HepG2 (cell line): Measurements from ENCODE around the gene ATRAID. TPM values are rescaled to one million over a fixed set of nuclear protein-coding genes. Genes with fewer than 3 reads are reported as not detected.

Experiments
- ATAC-seq: fragments of 200-7000 bp; cut with Tn5 transposase; 3 replicates; pipeline ENCODE4 v1.9.1; 2020; ENCODE audit warnings: mild to moderate bottlenecking, moderate library complexity
- BruUV-seq: library from RNA; stranded (reverse); fragments of 400-500 nt; replicated peaks from 2 replicates; lab custom pipeline; 2021; lab: Mats Ljungman, UMichigan
- CTCF ChIA-PET: fragments of 300-600 bp; formaldehyde crosslinking; extraction: SDS; loops from one replicate; lab custom pipeline; 2021; ENCODE audit warnings: low total read pairs, inconsistent platforms, low intra/inter-chr PET ratio; lab: Yijun Ruan, JAX
- POLR2A ChIA-PET: fragments of 350-600 bp; sonication (Branson Sonifier 250); formaldehyde crosslinking; loops from one replicate; lab custom pipeline; 2020; ENCODE audit warnings: antibody characterized with exemption, inconsistent platforms; lab: Yijun Ruan, JAX
- DNase-seq: peaks from one replicate; pipeline ENCODE4 v3.0.0-alpha.2; 2015; ENCODE audit warnings: low spot score
- FAIRE-seq: peaks from 3 replicates; lab custom pipeline; 2011; peaks lifted over from hg19 to GRCh38; lab: Jason Lieb, UNC
- H2AFZ ChIP-seq: one replicate; pipeline ENCODE4 v1.6.1; 2011; ENCODE audit warnings: low read length, inconsistent platforms
- H3K27ac ChIP-seq: fragments of 300-600 bp; 3 replicates; pipeline ENCODE4 v1.8.0; 2011; ENCODE audit warnings: mixed run types, mild to moderate bottlenecking, mixed read lengths, low read length, inconsistent platforms; ENCODE audit not compliant: insufficient read depth; ENCODE audit errors: extremely low read length
- H3K27me3 ChIP-seq, 2 experiments: fragments of 200-600 bp in 1 of 2; 2 replicates in 1 of 2; 3 replicates in 1 of 2; pipeline versions ENCODE4 v1.6.0 to v1.8.0; 2011; ENCODE audit warnings: low read length in 2 of 2, mild to moderate bottlenecking in 2 of 2, moderate library complexity in 2 of 2, inconsistent platforms in 1 of 2; ENCODE audit not compliant: insufficient read depth in 2 of 2, control insufficient read depth in 1 of 2
- H3K36me3 ChIP-seq, 2 experiments: fragments of 200-600 bp in 1 of 2; replicated peaks in 1 of 2; 2 replicates in 1 of 2; 3 replicates in 1 of 2; pipeline versions ENCODE4 v1.5.1 to v1.8.0; 2011; ENCODE audit warnings: low read length in 2 of 2, inconsistent platforms in 1 of 2; ENCODE audit not compliant: insufficient read depth in 2 of 2, control insufficient read depth in 1 of 2
- H3K4me1 ChIP-seq: 2 replicates; pipeline ENCODE4 v1.5.1; 2012; ENCODE audit warnings: low read length, inconsistent platforms; ENCODE audit not compliant: insufficient read depth
- H3K4me2 ChIP-seq: 2 replicates; pipeline ENCODE4 v1.6.0; 2011; ENCODE audit warnings: low read depth, low read length, inconsistent platforms
- H3K4me3 ChIP-seq, 3 experiments: fragments of 200-600 bp in 1 of 3; sonication (generic), shearing (Covaris generic) in 1 of 3; replicated peaks in 1 of 3; 2 replicates each; pipeline ENCODE4 v1.5.1; 2011 to 2016; ENCODE audit warnings: low read length in 3 of 3, inconsistent platforms in 2 of 3, low read depth in 2 of 3, mild to moderate bottlenecking in 2 of 3, control low read depth in 1 of 3, mixed read lengths in 1 of 3; ENCODE audit not compliant: insufficient read depth in 1 of 3
- H3K79me2 ChIP-seq: one replicate; pipeline ENCODE4 v1.6.1; 2011; ENCODE audit warnings: low read length, inconsistent platforms; ENCODE audit not compliant: insufficient read depth
- H3K9ac ChIP-seq: 2 replicates; pipeline ENCODE4 v1.6.0; 2011; ENCODE audit warnings: mild to moderate bottlenecking, low read depth, low read length, inconsistent platforms; ENCODE audit not compliant: insufficient read depth
- H3K9me3 ChIP-seq: 2 replicates; pipeline ENCODE4 v1.5.1; 2012; ENCODE audit warnings: mild to moderate bottlenecking, low read length
- H4K20me1 ChIP-seq: 2 replicates; pipeline ENCODE4 v1.6.0; 2011; ENCODE audit warnings: inconsistent platforms, mild to moderate bottlenecking, low read length, moderate library complexity; ENCODE audit not compliant: insufficient read depth
- ARNT ChIP-seq: fragments of 450-650 bp; IDR thresholded peaks from 2 replicates; pipeline ENCODE4 v1.6.1; 2017
- GLI4 ChIP-seq: sonication (generic); formaldehyde crosslinking; IDR thresholded peaks from 2 replicates; pipeline ENCODE4 v1.5.1; 2020; ENCODE audit warnings: missing genetic modification reagents, mild to moderate bottlenecking, moderate library complexity, borderline replicate concordance
- GTF3A ChIP-seq: sonication (generic); formaldehyde crosslinking; conservative IDR thresholded peaks from 2 replicates; pipeline ENCODE4 v1.4.0; 2020; ENCODE audit warnings: mild to moderate bottlenecking, missing genetic modification reagents
- KLF16 ChIP-seq, 2 experiments: sonication (generic) in 1 of 2; formaldehyde crosslinking in 1 of 2; IDR thresholded peaks; 2 replicates each; pipeline versions ENCODE4 v1.6.1 to v1.8.0; 2016 to 2023; ENCODE audit warnings: missing genetic modification reagents in 2 of 2, missing compliant biosample characterization in 1 of 2
- NCOA2 ChIP-seq: sonication (generic); formaldehyde crosslinking; IDR thresholded peaks from 2 replicates; pipeline ENCODE4 v1.8.0; 2022; ENCODE audit warnings: inconsistent platforms
- SETDB1 ChIP-seq: sonication (generic); formaldehyde crosslinking; IDR thresholded peaks from 2 replicates; pipeline ENCODE4 v1.5.1; 2020; ENCODE audit warnings: missing genetic modification reagents, mild to moderate bottlenecking, borderline replicate concordance
- ZNF501 ChIP-seq: sonication (generic); formaldehyde crosslinking; IDR thresholded peaks from 2 replicates; pipeline ENCODE4 v1.5.1; 2020; ENCODE audit warnings: mild to moderate bottlenecking, moderate library complexity, missing genetic modification reagents
- ZNF775 ChIP-seq: sonication (generic); formaldehyde crosslinking; IDR thresholded peaks from 2 replicates; pipeline ENCODE4 v1.4.0; 2020; ENCODE audit warnings: missing genetic modification reagents, mild to moderate bottlenecking, moderate library complexity, borderline replicate concordance
- ZSCAN9 ChIP-seq: IDR thresholded peaks from 2 replicates; pipeline ENCODE4 v1.6.1; 2016; ENCODE audit warnings: borderline replicate concordance
- WGBS: methylation state at CpG from one replicate; pipeline ENCODE4 v1.1.6; 2017; ENCODE audit warnings: low lambda C conversion rate; 5-methylcytosine and 5-hydroxymethylcytosine counted together
- in situ Hi-C: cut with HindIII; loops from 2 replicates; pipeline ENCODE4 v1.10.0; 2017; ENCODE audit warnings: low pct_unique_long_range_greater_than_20kb; ENCODE audit not compliant: extremely low pct_ligation_motif_present
- intact Hi-C: fragments of 100-400 bp; cut with micrococcal nuclease; formaldehyde crosslinking; loops from one replicate; pipeline ENCODE4 v1.10.0; 2022; ENCODE audit not compliant: unreplicated experiment
- polyA plus RNA-seq, 8 experiments: library from polyadenylated mRNA; depleted of rRNA in 3 of 8; stranded (reverse) in 7 of 8; unstranded in 1 of 8; fragments of >200 nt; fragmentation: Illumina TruSeq in 4 of 8; extraction: Trizol in 4 of 8; gene quantifications; 2 replicates each; pipeline versions ENCODE4 v1.2.1 to v1.2.3, GENCODE V29; 2011 to 2016; ENCODE audit warnings: low read depth in 4 of 8, missing spikeins in 1 of 8, mixed read lengths in 1 of 8; ENCODE audit not compliant: insufficient read depth in 1 of 8
- total RNA-seq, 5 experiments: library from RNA; depleted of rRNA; stranded (reverse); fragments of >200 nt; fragmentation: Illumina TruSeq; extraction: Trizol; gene quantifications; 2 replicates each; pipeline ENCODE4 v1.2.3, GENCODE V29; 2016; ENCODE audit warnings: low read depth in 1 of 5
- TF ChIP-seq, protein P1 (sequence below): sonication (generic); formaldehyde crosslinking; IDR thresholded peaks from 2 replicates; pipeline ENCODE4 v1.4.0; 2020; ENCODE audit warnings: missing genetic modification reagents

Gene ATRAID
- total and polyA plus RNA-seq, 2 of the 13 experiments (the other 11 are each of a cell fraction or from before 2014, with no cell fraction given), result 207 to 382 TPM

DNA sequence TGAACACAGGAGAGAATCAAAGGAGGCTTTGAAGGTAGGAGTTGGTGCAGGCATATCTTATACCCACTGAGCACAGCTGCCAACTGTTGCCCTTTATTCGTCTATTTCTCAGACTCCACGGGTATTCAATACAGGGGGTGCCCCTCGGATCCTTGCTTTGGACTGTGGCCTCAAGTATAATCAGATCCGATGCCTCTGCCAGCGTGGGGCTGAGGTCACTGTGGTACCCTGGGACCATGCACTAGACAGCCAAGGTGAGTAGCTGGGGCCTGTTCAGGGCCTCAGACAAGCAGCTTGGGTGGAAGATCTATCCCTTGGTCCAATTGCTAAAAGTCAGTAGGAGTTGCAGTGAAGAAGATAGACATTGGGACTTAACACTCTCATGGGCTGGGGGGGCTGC, 10.6 kb downstream of the ATRAID start (continued):
- no peak for TF ChIP-seq NCOA2 (CRISPR knock-in tag)

GRCh38 chr2:27223416-27223815, 11.6 kb downstream of the ATRAID start:
- ChIA-PET POLR2A (interaction anchor here (1.3 kb wide), 1 partner anchor 21 kb away, joined by 3 read pairs; no protein-coding TSS in a partner anchor), CTCF (no interaction called here)
- no peak overlapping the region for H3K9ac ChIP-seq
- H3K79me2 ChIP-seq, result no peaks in the 10 kb centered on the region
- H3K27ac ChIP-seq, result no peak overlapping the region
- no peaks in the 10 kb centered on the region for H3K27me3 ChIP-seq
- H3K4me3 ChIP-seq, result no peak overlapping the region
- WGBS, result 99% methylated on average over 6 of the region's 6 CpGs
- no TSS peak for BruUV-seq
- ATAC-seq (no peak), DNase-seq (no peak), FAIRE-seq (no peak)
- no peak for TF ChIP-seq GLI4 (CRISPR knock-in tag)
- no peak for TF ChIP-seq ZSCAN9 (CRISPR knock-in tag)
- TF ChIP-seq, protein P1, sequence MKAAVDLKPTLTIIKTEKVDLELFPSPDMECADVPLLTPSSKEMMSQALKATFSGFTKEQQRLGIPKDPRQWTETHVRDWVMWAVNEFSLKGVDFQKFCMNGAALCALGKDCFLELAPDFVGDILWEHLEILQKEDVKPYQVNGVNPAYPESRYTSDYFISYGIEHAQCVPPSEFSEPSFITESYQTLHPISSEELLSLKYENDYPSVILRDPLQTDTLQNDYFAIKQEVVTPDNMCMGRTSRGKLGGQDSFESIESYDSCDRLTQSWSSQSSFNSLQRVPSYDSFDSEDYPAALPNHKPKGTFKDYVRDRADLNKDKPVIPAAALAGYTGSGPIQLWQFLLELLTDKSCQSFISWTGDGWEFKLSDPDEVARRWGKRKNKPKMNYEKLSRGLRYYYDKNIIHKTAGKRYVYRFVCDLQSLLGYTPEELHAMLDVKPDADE (CRISPR knock-in tag), result no peak
- TF ChIP-seq ZNF775, result no peak
- no peak for TF ChIP-seq ZNF501 (CRISPR knock-in tag)
- no peak for TF ChIP-seq SETDB1 (CRISPR knock-in tag)
- no peak for TF ChIP-seq GTF3A (CRISPR knock-in tag)
- TF ChIP-seq ARNT, result no peak
- TF ChIP-seq KLF16 (CRISPR knock-in tag; IDR thresholded peaks at IDR 0.05), result no peak
- peaks cover 10% of the 10 kb centered on the region for H3K4me1 ChIP-seq
- H3K4me2 ChIP-seq, result no peak overlapping the region
- no peak overlapping the region for H2AFZ ChIP-seq
- no peaks in the 10 kb centered on the region for H3K9me3 ChIP-seq
- in situ Hi-C loops (no loop called here), intact Hi-C loops (no loop called here)
- peaks cover 51 to 81% of the 10 kb centered on the region in 2 experiments for H3K36me3 ChIP-seq
- no peaks in the 10 kb centered on the region for H4K20me1 ChIP-seq
